HepG2 (cell line): ENCODE data around the gene CYTH2. TPM values are rescaled to one million over a fixed set of nuclear protein-coding genes. Genes with fewer than 3 reads are reported as not detected.

Experiments used
- ARID2 ChIP-seq: sonication (generic); formaldehyde crosslinking; IDR thresholded peaks from 2 replicates; pipeline ENCODE4 v1.8.1; 2022; ENCODE audit warnings: mild to moderate bottlenecking, missing genetic modification reagents, borderline replicate concordance
- BHLHE40 ChIP-seq: IDR thresholded peaks from 2 replicates; pipeline ENCODE4 v1.6.1; 2011; ENCODE audit warnings: low read length, improper control_type of control experiment
- DNMT3B ChIP-seq: conservative IDR thresholded peaks from 2 replicates; pipeline ENCODE4 v1.6.1; 2016; ENCODE audit warnings: missing biosample characterization, control low read depth
- HIVEP1 ChIP-seq: sonication (generic); formaldehyde crosslinking; IDR thresholded peaks from 2 replicates; pipeline ENCODE4 v1.4.0; 2020; ENCODE audit warnings: mild to moderate bottlenecking, missing genetic modification reagents
- MBD4 ChIP-seq: IDR thresholded peaks from 2 replicates; pipeline ENCODE4 v1.6.1; 2012; ENCODE audit warnings: low read length, inconsistent platforms, borderline replicate concordance
- MEIS1 ChIP-seq: sonication (generic); formaldehyde crosslinking; IDR thresholded peaks from 2 replicates; pipeline ENCODE4 v1.9.0; 2021; ENCODE audit warnings: mild to moderate bottlenecking, missing genetic modification reagents, moderate library complexity, borderline replicate concordance
- NAIF1 ChIP-seq: sonication (generic); formaldehyde crosslinking; IDR thresholded peaks from 2 replicates; pipeline ENCODE4 v1.5.0; 2020; ENCODE audit warnings: mild to moderate bottlenecking, missing genetic modification reagents, borderline replicate concordance
- SOX6 ChIP-seq, 2 experiments: fragments of 450-650 bp in 1 of 2; sonication (generic) in 1 of 2; formaldehyde crosslinking in 1 of 2; IDR thresholded peaks; 2 replicates each; pipeline versions ENCODE4 v1.4.0 to v1.6.1; 2017 to 2020; ENCODE audit warnings: antibody characterized with exemption in 1 of 2, mild to moderate bottlenecking in 1 of 2, missing genetic modification reagents in 1 of 2
- SRSF1 ChIP-seq: fragments of 200-400 bp; formaldehyde crosslinking; optimal IDR thresholded peaks from 2 replicates; pipeline ENCODE3; 2017; ENCODE audit warnings: mild to moderate bottlenecking, low read depth, low read length, moderate library complexity
- ZNF138 ChIP-seq: sonication (generic); formaldehyde crosslinking; IDR thresholded peaks from 2 replicates; pipeline ENCODE4 v1.5.0; 2020; ENCODE audit warnings: mild to moderate bottlenecking, low read depth, missing genetic modification reagents
- ZNF547 ChIP-seq: sonication (generic); formaldehyde crosslinking; IDR thresholded peaks from 2 replicates; pipeline ENCODE4 v1.5.1; 2020; ENCODE audit warnings: mild to moderate bottlenecking, missing genetic modification reagents
- ZNF598 ChIP-seq: sonication (generic); formaldehyde crosslinking; IDR thresholded peaks from 2 replicates; pipeline ENCODE4 v1.5.1; 2020; ENCODE audit warnings: mild to moderate bottlenecking, missing genetic modification reagents, borderline replicate concordance
- ZSCAN29 ChIP-seq: sonication (generic); formaldehyde crosslinking; conservative IDR thresholded peaks from 2 replicates; pipeline ENCODE4 v1.4.0; 2020; ENCODE audit warnings: mild to moderate bottlenecking, missing genetic modification reagents
- ZZZ3 ChIP-seq: sonication (generic); formaldehyde crosslinking; IDR thresholded peaks from 2 replicates; pipeline ENCODE4 v1.4.0; 2020; ENCODE audit warnings: missing genetic modification reagents, mild to moderate bottlenecking, borderline replicate concordance
- polyA plus RNA-seq, 8 experiments: library from polyadenylated mRNA; depleted of rRNA in 3 of 8; stranded (reverse) in 7 of 8; unstranded in 1 of 8; fragments of >200 nt; fragmentation: Illumina TruSeq in 4 of 8; extraction: Trizol in 4 of 8; gene quantifications; 2 replicates each; pipeline versions ENCODE4 v1.2.1 to v1.2.3, GENCODE V29; 2011 to 2016; ENCODE audit warnings: low read depth in 4 of 8, missing spikeins in 1 of 8, mixed read lengths in 1 of 8; ENCODE audit not compliant: insufficient read depth in 1 of 8
- total RNA-seq, 5 experiments: library from RNA; depleted of rRNA; stranded (reverse); fragments of >200 nt; fragmentation: Illumina TruSeq; extraction: Trizol; gene quantifications; 2 replicates each; pipeline ENCODE4 v1.2.3, GENCODE V29; 2016; ENCODE audit warnings: low read depth in 1 of 5
- TF ChIP-seq, protein P1 (sequence below): sonication (generic); formaldehyde crosslinking; IDR thresholded peaks from 2 replicates; pipeline ENCODE4 v1.8.1; 2023; ENCODE audit warnings: mild to moderate bottlenecking, moderate library complexity, missing genetic modification reagents
- TF ChIP-seq, protein P2 (sequence below): sonication (generic); formaldehyde crosslinking; IDR thresholded peaks from 2 replicates; pipeline ENCODE4 v1.4.0; 2020; ENCODE audit warnings: missing genetic modification reagents
- TF ChIP-seq, protein P3 (sequence below): IDR thresholded peaks from 2 replicates; pipeline ENCODE4 v1.6.1; 2016
- TF ChIP-seq, protein P4 (sequence below): sonication (generic); formaldehyde crosslinking; IDR thresholded peaks from 2 replicates; pipeline ENCODE4 v1.4.0; 2020; ENCODE audit warnings: missing genetic modification reagents
- TF ChIP-seq, protein P5 (sequence below): fragments of 450-650 bp; IDR thresholded peaks from 2 replicates; pipeline ENCODE4 v1.6.1; 2017; ENCODE audit warnings: mild to moderate bottlenecking

Gene CYTH2
- total and polyA plus RNA-seq, 2 of the 13 experiments (the other 11 are each of a cell fraction or from before 2014, with no cell fraction given): 16.5 to 39.3 TPM

DNA sequence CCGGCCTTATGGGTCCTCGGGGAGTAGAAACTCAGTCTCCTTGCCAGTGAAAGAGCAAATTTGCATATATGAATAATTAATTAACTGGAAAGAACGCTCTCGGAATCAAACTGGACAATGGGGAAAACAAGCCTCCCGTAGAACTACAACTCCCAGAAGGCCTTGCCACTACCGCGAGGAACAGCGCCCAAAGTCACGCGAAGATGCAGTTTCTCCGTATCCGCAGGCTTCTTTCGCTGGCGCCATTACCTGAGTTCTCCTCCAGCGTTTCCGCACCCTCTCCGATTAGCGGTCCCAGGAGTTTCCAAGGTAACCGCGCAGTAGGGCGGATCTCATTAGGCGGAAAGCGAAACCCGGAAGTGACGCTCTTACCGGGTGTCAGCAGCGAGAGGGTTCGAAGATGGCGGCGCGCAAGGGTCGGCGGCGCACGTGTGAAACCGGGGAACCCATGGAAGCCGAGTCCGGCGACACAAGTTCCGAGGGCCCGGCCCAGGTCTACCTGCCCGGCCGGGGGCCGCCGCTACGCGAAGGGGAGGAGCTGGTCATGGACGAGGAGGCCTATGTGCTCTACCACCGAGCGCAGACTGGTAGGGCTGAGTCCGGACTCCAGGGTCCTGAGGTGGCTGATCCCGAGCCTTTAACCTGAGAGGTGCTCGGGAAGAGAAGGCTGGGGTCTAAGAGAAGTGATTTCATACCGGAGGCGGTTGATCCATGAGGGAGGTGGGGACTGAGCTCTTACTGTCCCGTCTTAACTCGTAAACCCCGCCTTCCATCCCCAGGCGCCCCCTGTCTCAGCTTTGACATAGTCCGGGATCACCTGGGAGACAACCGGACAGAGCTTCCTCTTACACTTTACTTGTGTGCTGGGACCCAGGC, 23.3 kb upstream of the CYTH2 start, which contains the start of gene GRWD1 (continued):
- TF ChIP-seq, protein P1, sequence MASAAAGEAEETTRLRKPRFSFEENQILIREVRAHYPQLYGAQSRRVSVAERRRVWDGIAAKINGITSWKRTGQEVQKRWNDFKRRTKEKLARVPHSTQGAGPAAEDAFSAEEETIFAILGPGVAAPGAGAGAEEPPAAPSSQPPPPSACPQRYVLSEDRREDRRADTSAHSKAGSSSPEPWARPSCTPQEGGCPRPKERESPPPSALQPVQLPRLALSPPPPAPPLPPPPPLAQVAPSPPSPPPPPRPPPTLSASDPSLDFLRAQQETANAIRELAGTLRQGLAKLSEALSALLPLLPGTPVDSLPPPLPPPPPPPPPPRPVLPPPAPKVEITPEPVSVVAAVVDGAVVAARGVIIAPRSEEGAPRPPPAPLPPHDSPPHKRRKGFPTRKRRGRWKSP (CRISPR knock-in tag): peak; percentile 70
- TF ChIP-seq MEIS1 (no peak), ARID2 (CRISPR knock-in tag) (no peak; the same call in 1 of the 2 replicates), ZSCAN29 (CRISPR knock-in tag) (0 out of 2 replicates have a peak, but pooled peaks have one; percentile 64), SOX6 (IDR thresholded peaks at IDR 0.05) (no peak), SOX6 (CRISPR knock-in tag; IDR thresholded peaks at IDR 0.05) (no peak), ZNF138 (CRISPR knock-in tag) (peak; percentile 53; the same call in 1 of the 2 replicates), ZZZ3 (CRISPR knock-in tag) (no peak), ZNF598 (CRISPR knock-in tag) (0 out of 2 replicates have a peak, but pooled peaks have one; percentile 24), BHLHE40 (peak; percentile 71), HIVEP1 (no peak; the same call in 1 of the 2 replicates), ZNF547 (CRISPR knock-in tag) (no peak; the same call in 1 of the 2 replicates), NAIF1 (peak; percentile 95), MBD4 (no peak), SRSF1 (peak; percentile 80), DNMT3B (CRISPR knock-in tag) (no peak)
- TF ChIP-seq, protein P2, sequence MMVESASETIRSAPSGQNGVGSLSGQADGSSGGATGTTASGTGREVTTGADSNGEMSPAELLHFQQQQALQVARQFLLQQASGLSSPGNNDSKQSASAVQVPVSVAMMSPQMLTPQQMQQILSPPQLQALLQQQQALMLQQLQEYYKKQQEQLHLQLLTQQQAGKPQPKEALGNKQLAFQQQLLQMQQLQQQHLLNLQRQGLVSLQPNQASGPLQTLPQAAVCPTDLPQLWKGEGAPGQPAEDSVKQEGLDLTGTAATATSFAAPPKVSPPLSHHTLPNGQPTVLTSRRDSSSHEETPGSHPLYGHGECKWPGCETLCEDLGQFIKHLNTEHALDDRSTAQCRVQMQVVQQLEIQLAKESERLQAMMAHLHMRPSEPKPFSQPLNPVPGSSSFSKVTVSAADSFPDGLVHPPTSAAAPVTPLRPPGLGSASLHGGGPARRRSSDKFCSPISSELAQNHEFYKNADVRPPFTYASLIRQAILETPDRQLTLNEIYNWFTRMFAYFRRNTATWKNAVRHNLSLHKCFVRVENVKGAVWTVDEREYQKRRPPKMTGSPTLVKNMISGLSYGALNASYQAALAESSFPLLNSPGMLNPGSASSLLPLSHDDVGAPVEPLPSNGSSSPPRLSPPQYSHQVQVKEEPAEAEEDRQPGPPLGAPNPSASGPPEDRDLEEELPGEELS: peak; percentile 12; the same call in 1 of the 2 replicates
- TF ChIP-seq, protein P3, sequence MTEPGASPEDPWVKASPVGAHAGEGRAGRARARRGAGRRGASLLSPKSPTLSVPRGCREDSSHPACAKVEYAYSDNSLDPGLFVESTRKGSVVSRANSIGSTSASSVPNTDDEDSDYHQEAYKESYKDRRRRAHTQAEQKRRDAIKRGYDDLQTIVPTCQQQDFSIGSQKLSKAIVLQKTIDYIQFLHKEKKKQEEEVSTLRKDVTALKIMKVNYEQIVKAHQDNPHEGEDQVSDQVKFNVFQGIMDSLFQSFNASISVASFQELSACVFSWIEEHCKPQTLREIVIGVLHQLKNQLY (CRISPR knock-in tag): no peak
- TF ChIP-seq, protein P4, sequence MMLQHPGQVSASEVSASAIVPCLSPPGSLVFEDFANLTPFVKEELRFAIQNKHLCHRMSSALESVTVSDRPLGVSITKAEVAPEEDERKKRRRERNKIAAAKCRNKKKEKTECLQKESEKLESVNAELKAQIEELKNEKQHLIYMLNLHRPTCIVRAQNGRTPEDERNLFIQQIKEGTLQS (CRISPR knock-in tag): peak; percentile 48; the same call in 1 of the 2 replicates
- TF ChIP-seq, protein P5, sequence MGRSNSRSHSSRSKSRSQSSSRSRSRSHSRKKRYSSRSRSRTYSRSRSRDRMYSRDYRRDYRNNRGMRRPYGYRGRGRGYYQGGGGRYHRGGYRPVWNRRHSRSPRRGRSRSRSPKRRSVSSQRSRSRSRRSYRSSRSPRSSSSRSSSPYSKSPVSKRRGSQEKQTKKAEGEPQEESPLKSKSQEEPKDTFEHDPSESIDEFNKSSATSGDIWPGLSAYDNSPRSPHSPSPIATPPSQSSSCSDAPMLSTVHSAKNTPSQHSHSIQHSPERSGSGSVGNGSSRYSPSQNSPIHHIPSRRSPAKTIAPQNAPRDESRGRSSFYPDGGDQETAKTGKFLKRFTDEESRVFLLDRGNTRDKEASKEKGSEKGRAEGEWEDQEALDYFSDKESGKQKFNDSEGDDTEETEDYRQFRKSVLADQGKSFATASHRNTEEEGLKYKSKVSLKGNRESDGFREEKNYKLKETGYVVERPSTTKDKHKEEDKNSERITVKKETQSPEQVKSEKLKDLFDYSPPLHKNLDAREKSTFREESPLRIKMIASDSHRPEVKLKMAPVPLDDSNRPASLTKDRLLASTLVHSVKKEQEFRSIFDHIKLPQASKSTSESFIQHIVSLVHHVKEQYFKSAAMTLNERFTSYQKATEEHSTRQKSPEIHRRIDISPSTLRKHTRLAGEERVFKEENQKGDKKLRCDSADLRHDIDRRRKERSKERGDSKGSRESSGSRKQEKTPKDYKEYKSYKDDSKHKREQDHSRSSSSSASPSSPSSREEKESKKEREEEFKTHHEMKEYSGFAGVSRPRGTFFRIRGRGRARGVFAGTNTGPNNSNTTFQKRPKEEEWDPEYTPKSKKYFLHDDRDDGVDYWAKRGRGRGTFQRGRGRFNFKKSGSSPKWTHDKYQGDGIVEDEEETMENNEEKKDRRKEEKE: no peak
